Measurements from ENCODE around the gene SYNPO. TPM values are rescaled to one million over a fixed set of nuclear protein-coding genes. Genes with fewer than 3 reads are reported as not detected.

SYNPO gene
- total RNA-seq, 2 donors from 2014 or later, result 4.2 to 4.5 TPM

DNA sequence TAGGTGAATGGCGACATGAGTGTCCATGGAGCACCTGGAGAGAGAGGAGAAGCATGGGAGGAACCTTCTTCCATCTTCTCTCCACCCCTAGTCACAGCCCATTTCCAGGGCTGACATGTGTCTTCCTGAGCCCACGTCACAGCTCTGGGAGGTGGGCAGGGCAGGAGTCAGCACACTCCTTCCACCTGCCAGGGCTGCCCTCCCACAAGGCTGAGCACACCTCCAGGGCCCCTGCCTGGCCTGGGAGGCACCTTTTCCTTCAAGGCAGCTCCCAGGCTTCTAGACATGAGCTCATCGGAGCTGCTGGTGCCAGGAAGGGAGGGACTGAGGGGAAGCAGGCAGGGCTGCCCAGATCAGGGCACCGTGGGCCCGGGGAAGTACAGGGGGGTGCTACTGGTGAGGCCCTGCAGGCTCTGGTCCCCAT lies 13.6 kb upstream of the SYNPO start:
- no peak overlapping the region for H3K4me3 ChIP-seq (ENCODE audit: low read length)
- TF ChIP-seq, protein P1, sequence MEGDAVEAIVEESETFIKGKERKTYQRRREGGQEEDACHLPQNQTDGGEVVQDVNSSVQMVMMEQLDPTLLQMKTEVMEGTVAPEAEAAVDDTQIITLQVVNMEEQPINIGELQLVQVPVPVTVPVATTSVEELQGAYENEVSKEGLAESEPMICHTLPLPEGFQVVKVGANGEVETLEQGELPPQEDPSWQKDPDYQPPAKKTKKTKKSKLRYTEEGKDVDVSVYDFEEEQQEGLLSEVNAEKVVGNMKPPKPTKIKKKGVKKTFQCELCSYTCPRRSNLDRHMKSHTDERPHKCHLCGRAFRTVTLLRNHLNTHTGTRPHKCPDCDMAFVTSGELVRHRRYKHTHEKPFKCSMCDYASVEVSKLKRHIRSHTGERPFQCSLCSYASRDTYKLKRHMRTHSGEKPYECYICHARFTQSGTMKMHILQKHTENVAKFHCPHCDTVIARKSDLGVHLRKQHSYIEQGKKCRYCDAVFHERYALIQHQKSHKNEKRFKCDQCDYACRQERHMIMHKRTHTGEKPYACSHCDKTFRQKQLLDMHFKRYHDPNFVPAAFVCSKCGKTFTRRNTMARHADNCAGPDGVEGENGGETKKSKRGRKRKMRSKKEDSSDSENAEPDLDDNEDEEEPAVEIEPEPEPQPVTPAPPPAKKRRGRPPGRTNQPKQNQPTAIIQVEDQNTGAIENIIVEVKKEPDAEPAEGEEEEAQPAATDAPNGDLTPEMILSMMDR (conservative IDR thresholded peaks at IDR 0.05), result no peak
- Mint-ChIP-seq H3K4me3 (no peak overlapping the region), H3K4me1 (peaks cover 13% of the 10 kb centered on the region), H3K9me3 (no peaks in the 10 kb centered on the region), H3K27me3 (ENCODE audit: insufficient read depth) (peaks cover 31% of the 10 kb centered on the region), H3K36me3 (ENCODE audit: low read depth) (no peaks in the 10 kb centered on the region), H3K27ac (no peak overlapping the region)
- 92 to 93% methylated on average over 2 to 5 of the region's 5 CpGs for WGBS, 2 experiments (ENCODE audit: insufficient coverage in 1 of 2, insufficient read length in 1 of 2)
- H3K27ac ChIP-seq (ENCODE audit: low read depth, low read length), result no peak overlapping the region
- DNase-seq, result no peak
- peaks cover 13% of the 10 kb centered on the region for H3K4me1 ChIP-seq (ENCODE audit: control insufficient read depth, insufficient read depth, low read length)
- H3K9ac ChIP-seq (ENCODE audit: extremely low read depth, low read length, poor library complexity, severe bottlenecking), result no peak overlapping the region
- H3K27me3 ChIP-seq (ENCODE audit: control insufficient read depth, insufficient read depth, low read length, poor library complexity, severe bottlenecking), result peaks cover 18% of the 10 kb centered on the region
- H3K36me3 ChIP-seq (ENCODE audit: control insufficient read depth, insufficient read depth, low read length), result no peaks in the 10 kb centered on the region
- H3K9me3 ChIP-seq (ENCODE audit: control insufficient read depth, low read length), result no peaks in the 10 kb centered on the region

DNA sequence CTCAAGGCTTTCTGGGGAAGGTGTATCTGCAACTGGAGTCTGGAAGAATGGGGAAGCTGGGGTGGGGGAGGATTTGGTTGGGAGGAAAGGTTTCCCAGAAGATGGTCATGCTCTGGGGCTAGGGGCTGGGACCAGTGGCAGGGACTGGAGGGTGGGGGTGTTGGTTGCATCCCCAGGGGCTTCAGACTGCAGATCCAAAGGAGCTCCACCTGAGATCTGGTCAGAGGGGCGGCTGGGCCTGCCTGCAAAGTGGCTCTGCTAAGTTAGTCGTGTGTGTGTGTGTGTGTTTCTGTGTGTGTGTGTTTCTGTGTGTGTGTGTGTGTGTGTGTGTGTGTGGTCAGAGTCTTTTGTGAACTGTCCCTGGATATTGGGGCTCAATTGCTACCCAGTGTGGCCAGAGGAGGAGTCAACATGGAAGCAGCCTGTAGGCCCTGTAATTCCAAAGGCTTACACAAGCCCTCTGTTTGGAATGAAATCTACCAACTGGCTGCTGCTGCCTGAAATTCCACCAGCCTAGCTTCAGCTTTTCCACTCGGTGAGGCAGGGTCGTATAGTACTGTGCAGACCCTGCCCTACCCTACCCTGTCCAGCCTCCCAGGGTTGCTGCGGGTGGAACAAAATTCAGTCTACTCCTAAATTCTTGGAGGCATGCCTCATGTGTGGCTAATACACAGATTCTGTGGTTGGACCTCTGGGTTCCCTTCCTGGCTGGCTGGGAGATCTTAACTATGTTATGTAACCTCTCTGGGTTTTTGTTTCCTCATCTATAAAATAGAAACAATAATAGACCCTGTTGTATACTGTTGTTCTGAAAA lies 12.5 kb upstream of the SYNPO start:
- Mint-ChIP-seq H3K4me1 (peaks cover 13% of the 10 kb centered on the region), H3K36me3 (ENCODE audit: low read depth) (no peaks in the 10 kb centered on the region), H3K9me3 (no peaks in the 10 kb centered on the region), H3K27ac (no peak overlapping the region), H3K27me3 (ENCODE audit: insufficient read depth) (peaks cover 28% of the 10 kb centered on the region), H3K4me3 (no peak overlapping the region)
- DNase-seq, result no peak
- Histone ChIP-seq H3K27me3 (ENCODE audit: control insufficient read depth, insufficient read depth, low read length, poor library complexity, severe bottlenecking) (peaks cover 18% of the 10 kb centered on the region), H3K4me1 (ENCODE audit: control insufficient read depth, insufficient read depth, low read length) (peaks cover 13% of the 10 kb centered on the region), H3K9me3 (ENCODE audit: control insufficient read depth, low read length) (no peaks in the 10 kb centered on the region), H3K9ac (ENCODE audit: extremely low read depth, low read length, poor library complexity, severe bottlenecking) (no peak overlapping the region), H3K36me3 (ENCODE audit: control insufficient read depth, insufficient read depth, low read length) (no peaks in the 10 kb centered on the region), H3K27ac (ENCODE audit: low read depth, low read length) (no peak overlapping the region), H3K4me3 (ENCODE audit: low read length) (no peak overlapping the region)
- 86 to 90% methylated on average over 3 to 5 of the region's 5 CpGs for WGBS, 2 experiments (ENCODE audit: insufficient coverage in 1 of 2, insufficient read length in 1 of 2)
- TF ChIP-seq, protein P1 (conservative IDR thresholded peaks at IDR 0.05), result no peak

DNA sequence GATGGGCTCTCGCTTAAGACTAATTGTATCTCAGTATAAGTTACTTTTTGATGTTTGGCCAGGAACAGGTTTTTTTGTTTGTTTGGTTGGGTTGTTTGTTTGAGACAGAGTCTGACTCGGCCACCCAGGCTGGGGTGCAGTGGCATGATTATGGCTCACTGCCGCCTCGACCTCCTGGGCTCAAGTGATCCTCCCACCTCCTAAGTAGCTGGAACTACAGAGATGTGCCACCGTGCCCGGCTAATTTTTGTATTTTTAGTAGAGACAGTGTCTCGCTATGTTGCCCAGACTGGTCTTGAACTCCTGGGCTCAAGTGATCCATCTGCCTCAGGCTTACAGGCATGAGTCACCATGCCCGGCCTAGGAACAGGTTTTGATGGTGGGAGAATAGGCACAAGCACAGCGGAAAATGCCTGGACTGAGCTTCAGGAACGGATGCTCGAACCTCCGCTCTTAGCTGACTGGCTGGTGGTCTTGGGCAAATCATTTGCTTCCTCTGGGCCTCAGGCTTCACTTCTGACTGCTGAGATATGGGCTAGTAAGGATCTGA lies 11.4 kb upstream of the SYNPO start:
- H3K4me1 Mint-ChIP-seq, result peaks cover 9% of the 10 kb centered on the region
- whole genome bisulfite sequencing, 2 experiments (ENCODE audit: insufficient coverage in 1 of 2, insufficient read length in 1 of 2), result 94 to 97% methylated on average over 5 to 12 of the region's 12 CpGs
- peaks cover 17% of the 10 kb centered on the region for H3K27me3 Mint-ChIP-seq (ENCODE audit: insufficient read depth)
- no peak overlapping the region for H3K27ac ChIP-seq (ENCODE audit: low read depth, low read length)
- H3K36me3 ChIP-seq (ENCODE audit: control insufficient read depth, insufficient read depth, low read length), result no peaks in the 10 kb centered on the region
- no peak overlapping the region for H3K4me3 ChIP-seq (ENCODE audit: low read length)
- TF ChIP-seq, protein P1 (conservative IDR thresholded peaks at IDR 0.05), result no peak
- no peaks in the 10 kb centered on the region for H3K9me3 Mint-ChIP-seq
- no peak overlapping the region for H3K9ac ChIP-seq (ENCODE audit: extremely low read depth, low read length, poor library complexity, severe bottlenecking)
- no peaks in the 10 kb centered on the region for H3K36me3 Mint-ChIP-seq (ENCODE audit: low read depth)
- H3K27ac Mint-ChIP-seq, result peak overlapping the region; percentile 6
- H3K4me1 ChIP-seq (ENCODE audit: control insufficient read depth, insufficient read depth, low read length), result peaks cover 8% of the 10 kb centered on the region
- H3K9me3 ChIP-seq (ENCODE audit: control insufficient read depth, low read length), result no peaks in the 10 kb centered on the region
- H3K27me3 ChIP-seq (ENCODE audit: control insufficient read depth, insufficient read depth, low read length, poor library complexity, severe bottlenecking), result peaks cover 13% of the 10 kb centered on the region
- no peak for DNase-seq
- H3K4me3 Mint-ChIP-seq, result no peak overlapping the region
